ENCODE data around the gene RBL2.

Gene RBL2

DNA sequence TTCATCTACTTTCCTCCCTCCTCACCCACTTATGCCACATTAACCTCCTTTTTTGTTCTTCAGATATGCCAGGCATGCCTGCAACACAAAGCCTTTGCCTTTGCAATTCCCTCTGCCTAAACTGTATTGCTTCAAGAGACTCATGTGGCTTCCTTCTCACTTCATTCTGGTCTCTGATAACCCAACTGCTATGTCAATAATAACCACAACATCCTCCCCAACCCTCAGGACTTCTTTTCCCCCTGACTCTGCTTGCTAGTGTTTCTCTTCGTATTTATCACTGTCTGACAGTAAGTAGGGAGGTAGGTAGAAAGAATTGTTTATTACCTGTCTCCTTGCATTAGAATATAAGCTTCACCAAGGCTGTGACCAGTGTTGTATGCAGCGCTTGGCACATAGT lies 22.4 kb downstream of the RBL2 start:
- no peaks in the 10 kb centered on the region for H3K9me3 ChIP-seq (replicated peaks; ENCODE audit: low read length)
- H3K36me3 ChIP-seq (ENCODE audit: insufficient read depth, low read length), result peaks cover 49% of the 10 kb centered on the region
- no peak overlapping the region for H3K4me2 ChIP-seq (ENCODE audit: low read length)
- no peaks in the 10 kb centered on the region for H3K4me1 ChIP-seq (ENCODE audit: control insufficient read depth, insufficient read depth, low read length)
- no peak overlapping the region for H3K4me3 ChIP-seq (ENCODE audit: low read length)
- H3K9ac ChIP-seq (ENCODE audit: low read depth, low read length), result no peak overlapping the region
- H3K27me3 ChIP-seq (ENCODE audit: control insufficient read depth, insufficient read depth, low read length), result no peaks in the 10 kb centered on the region

DNA sequence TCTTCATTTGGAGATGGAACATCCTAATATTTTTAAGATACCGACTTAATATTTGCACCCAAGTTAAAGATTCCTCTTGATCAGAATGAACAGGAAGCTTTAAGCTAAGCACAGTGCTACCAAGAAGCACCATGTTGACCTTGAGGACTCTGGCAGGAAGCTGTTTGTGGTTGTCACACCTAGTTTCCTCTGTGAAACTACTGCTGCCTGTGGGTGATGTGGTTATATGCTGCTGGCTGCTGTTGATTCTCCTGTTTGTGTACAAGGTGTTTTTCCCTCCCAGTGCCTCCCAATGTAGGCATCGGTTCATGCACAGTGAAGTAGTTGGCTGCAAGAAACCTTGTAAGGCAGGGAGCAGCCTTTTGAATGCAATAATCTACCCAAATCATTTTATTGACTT lies 23.4 kb downstream of the RBL2 start:
- Histone ChIP-seq H3K4me2 (ENCODE audit: low read length) (no peak overlapping the region), H3K27me3 (ENCODE audit: control insufficient read depth, insufficient read depth, low read length) (no peaks in the 10 kb centered on the region), H3K4me1 (ENCODE audit: control insufficient read depth, insufficient read depth, low read length) (no peaks in the 10 kb centered on the region), H3K9me3 (replicated peaks; ENCODE audit: low read length) (no peaks in the 10 kb centered on the region), H3K36me3 (ENCODE audit: insufficient read depth, low read length) (peaks cover 49% of the 10 kb centered on the region), H3K4me3 (ENCODE audit: low read length) (no peak overlapping the region), H3K9ac (ENCODE audit: low read depth, low read length) (no peak overlapping the region)

DNA sequence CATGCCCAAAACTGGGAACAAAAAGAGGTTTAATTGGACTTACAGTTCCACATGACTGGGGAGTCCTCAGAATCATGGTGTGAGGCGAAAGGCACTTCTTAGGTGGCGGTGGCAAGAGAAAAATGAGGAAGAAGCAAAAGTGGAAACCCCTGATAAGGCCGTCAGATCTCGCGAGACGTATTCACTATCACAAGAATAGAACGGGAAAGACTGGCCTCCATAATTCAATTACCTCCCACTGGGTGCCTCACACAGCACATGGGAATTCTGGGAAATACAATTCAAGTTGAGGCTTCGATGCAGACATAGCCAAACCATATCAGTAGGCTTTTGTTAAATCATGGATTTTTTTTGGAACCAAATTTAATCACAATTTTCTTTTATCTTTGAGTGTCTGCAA lies 24.4 kb downstream of the RBL2 start:
- H3K4me3 ChIP-seq (ENCODE audit: low read length), result no peak overlapping the region
- no peak overlapping the region for H3K4me2 ChIP-seq (ENCODE audit: low read length)
- H3K36me3 ChIP-seq (ENCODE audit: insufficient read depth, low read length), result peaks cover 45% of the 10 kb centered on the region

DNA sequence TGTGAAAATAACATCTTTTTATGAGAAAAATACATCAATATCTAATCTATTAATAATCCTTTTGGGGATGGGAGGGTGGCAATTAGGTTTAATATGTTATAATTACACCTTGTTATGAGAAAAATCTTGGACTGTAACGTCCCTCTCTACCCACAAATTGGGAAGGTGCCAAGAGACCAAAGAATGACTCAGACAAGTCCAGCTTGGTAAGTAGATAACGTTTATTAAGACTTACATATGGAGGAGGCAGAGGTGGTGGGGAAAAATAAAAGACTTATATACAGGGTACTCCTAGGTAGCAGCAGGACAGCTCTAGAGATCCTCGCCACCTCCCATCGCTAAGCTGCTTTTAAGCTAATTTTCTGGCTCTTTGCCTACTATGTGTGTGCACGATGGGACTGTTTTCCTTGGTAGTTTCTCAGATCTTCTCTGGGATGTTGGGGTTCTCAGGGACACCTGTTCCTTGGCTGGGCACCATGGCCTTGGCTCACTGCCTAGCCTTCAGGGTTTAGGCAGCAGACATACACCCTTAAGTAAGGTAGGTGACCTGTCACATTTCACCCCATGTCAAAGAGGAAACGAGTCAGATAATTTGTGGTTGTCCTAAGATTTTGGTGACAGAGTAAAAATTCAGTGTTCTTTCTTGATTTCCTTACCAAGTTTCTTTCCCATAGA lies 31.5 kb downstream of the RBL2 start:
- H3K4me2 ChIP-seq (ENCODE audit: low read length), result no peak overlapping the region
- H3K4me3 ChIP-seq (ENCODE audit: low read length), result no peak overlapping the region
- H3K4me1 ChIP-seq (ENCODE audit: control insufficient read depth, insufficient read depth, low read length), result no peaks in the 10 kb centered on the region
- H3K27me3 ChIP-seq (ENCODE audit: control insufficient read depth, insufficient read depth, low read length), result no peaks in the 10 kb centered on the region
- H3K36me3 ChIP-seq (ENCODE audit: insufficient read depth, low read length), result peaks cover 32% of the 10 kb centered on the region
- H3K9me3 ChIP-seq (replicated peaks; ENCODE audit: low read length), result no peaks in the 10 kb centered on the region
- H3K9ac ChIP-seq (ENCODE audit: low read depth, low read length), result no peak overlapping the region

More for the DNA sequence above, 24.4 kb downstream of the RBL2 start:
- H3K9ac ChIP-seq (ENCODE audit: low read depth, low read length), result no peak overlapping the region
- H3K9me3 ChIP-seq (replicated peaks; ENCODE audit: low read length), result no peaks in the 10 kb centered on the region
- no peaks in the 10 kb centered on the region for H3K4me1 ChIP-seq (ENCODE audit: control insufficient read depth, insufficient read depth, low read length)
- H3K27me3 ChIP-seq (ENCODE audit: control insufficient read depth, insufficient read depth, low read length), result no peaks in the 10 kb centered on the region

DNA sequence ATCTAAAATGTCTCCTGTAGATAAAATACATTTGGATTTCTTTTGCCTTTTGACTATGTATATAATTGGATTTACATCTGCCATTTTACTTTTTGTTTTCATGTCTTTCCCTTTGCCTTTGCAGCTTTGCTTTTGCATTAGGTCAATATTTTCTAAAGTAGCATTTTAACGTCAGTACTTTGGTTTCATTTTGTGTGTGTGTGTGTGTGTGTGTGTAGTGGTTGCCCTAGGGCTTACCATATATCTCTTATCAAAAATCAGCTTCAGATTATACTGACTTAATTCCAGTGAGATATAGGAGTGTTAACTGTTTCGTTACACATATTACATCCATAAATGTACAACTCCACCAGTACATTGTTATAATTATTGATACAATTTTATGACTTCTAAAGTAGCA lies 42.6 kb downstream of the RBL2 start:
- Histone ChIP-seq H3K36me3 (ENCODE audit: insufficient read depth, low read length) (peaks cover 28% of the 10 kb centered on the region), H3K4me2 (ENCODE audit: low read length) (no peak overlapping the region), H3K27me3 (ENCODE audit: control insufficient read depth, insufficient read depth, low read length) (no peaks in the 10 kb centered on the region), H3K4me1 (ENCODE audit: control insufficient read depth, insufficient read depth, low read length) (no peaks in the 10 kb centered on the region), H3K9ac (ENCODE audit: low read depth, low read length) (no peak overlapping the region), H3K4me3 (ENCODE audit: low read length) (no peak overlapping the region), H3K9me3 (replicated peaks; ENCODE audit: low read length) (no peaks in the 10 kb centered on the region)

DNA sequence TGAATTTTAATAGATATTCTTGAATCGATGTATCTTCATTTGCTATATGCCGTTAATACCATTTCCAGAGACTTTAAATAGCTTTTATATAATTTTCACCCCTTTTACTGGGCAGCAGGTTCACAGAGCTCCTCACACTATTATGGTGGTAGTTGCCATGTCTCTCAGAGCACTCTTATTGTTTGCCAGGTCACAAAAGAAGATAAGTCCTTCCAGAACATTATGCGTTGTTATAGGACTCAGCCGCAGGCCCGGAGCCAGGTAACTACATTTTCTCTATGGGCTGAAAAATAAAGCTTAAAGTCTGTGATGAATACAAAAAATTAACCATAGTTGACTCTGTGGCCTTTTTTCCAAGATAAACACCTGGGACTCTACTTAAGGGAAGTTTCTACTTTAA lies 44.7 kb downstream of the RBL2 start:
- H3K4me2 ChIP-seq (ENCODE audit: low read length), result no peak overlapping the region
- H3K36me3 ChIP-seq (ENCODE audit: insufficient read depth, low read length), result peaks cover 34% of the 10 kb centered on the region
- H3K27me3 ChIP-seq (ENCODE audit: control insufficient read depth, insufficient read depth, low read length), result no peaks in the 10 kb centered on the region
- H3K4me3 ChIP-seq (ENCODE audit: low read length), result no peak overlapping the region
- H3K9ac ChIP-seq (ENCODE audit: low read depth, low read length), result no peak overlapping the region
- no peaks in the 10 kb centered on the region for H3K9me3 ChIP-seq (replicated peaks; ENCODE audit: low read length)
- H3K4me1 ChIP-seq (ENCODE audit: control insufficient read depth, insufficient read depth, low read length), result no peaks in the 10 kb centered on the region

DNA sequence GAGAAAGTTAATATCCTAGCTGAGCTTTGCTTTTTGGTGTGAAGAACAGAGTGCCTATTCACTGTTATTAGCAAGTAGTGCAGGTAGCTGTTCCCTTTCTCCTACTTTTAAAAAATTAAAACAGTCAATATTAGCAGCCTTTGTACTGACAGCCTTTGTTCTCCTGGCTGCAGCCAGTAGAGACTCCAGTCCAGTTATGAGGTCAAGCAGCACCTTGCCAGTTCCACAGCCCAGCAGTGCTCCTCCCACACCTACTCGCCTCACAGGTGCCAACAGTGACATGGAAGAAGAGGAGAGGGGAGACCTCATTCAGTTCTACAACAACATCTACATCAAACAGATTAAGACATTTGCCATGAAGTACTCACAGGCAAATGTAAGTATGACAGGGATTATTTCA lies 46.1 kb downstream of the RBL2 start:
- Histone ChIP-seq H3K9me3 (replicated peaks; ENCODE audit: low read length) (no peaks in the 10 kb centered on the region), H3K9ac (ENCODE audit: low read depth, low read length) (no peak overlapping the region), H3K4me3 (ENCODE audit: low read length) (no peak overlapping the region), H3K27me3 (ENCODE audit: control insufficient read depth, insufficient read depth, low read length) (no peaks in the 10 kb centered on the region), H3K36me3 (ENCODE audit: insufficient read depth, low read length) (peaks cover 40% of the 10 kb centered on the region), H3K4me2 (ENCODE audit: low read length) (no peak overlapping the region), H3K4me1 (ENCODE audit: control insufficient read depth, insufficient read depth, low read length) (no peaks in the 10 kb centered on the region)

DNA sequence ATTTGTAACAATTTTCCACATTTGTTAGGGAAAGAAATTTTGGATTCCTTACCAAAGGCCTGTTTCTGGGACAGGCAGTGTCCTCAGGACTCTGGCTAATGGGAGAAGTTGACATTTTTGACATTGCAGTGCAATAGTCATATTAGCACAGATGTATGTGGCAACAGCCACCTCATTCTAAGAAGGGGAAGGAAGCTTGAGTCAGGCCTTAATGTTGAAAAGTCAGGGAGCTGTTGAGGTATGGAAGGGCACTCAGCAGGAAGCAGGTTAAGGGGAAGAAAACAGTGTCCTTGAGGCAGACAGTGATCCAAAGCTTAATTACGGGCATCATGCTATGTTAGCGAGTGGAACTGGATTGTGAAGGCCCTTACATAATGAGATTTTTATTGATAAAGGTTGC lies 47.9 kb downstream of the RBL2 start:
- Histone ChIP-seq H3K9me3 (replicated peaks; ENCODE audit: low read length) (no peaks in the 10 kb centered on the region), H3K36me3 (ENCODE audit: insufficient read depth, low read length) (peaks cover 45% of the 10 kb centered on the region), H3K4me3 (ENCODE audit: low read length) (no peak overlapping the region), H3K9ac (ENCODE audit: low read depth, low read length) (no peak overlapping the region), H3K4me1 (ENCODE audit: control insufficient read depth, insufficient read depth, low read length) (no peaks in the 10 kb centered on the region), H3K4me2 (ENCODE audit: low read length) (no peak overlapping the region), H3K27me3 (ENCODE audit: control insufficient read depth, insufficient read depth, low read length) (no peaks in the 10 kb centered on the region)

DNA sequence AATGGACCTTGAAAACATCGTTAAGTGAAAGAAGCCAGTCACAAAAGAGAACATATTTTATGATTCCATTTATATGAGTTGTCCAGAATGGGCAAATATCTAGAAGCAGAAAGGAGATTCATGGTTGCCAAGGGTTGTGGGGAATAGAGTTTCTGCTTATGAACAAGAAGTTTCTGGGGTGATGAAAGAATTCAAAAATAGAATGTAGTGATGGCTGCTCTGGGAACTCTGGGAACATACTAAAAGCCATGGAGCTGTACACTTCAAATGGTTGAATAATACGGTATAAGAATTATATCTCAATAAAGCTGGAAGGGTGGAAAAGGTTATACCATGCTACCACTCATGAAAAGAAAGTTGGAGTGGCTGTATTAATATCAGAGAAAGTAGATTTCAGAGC lies 50.3 kb downstream of the RBL2 start:
- Histone ChIP-seq H3K4me1 (ENCODE audit: control insufficient read depth, insufficient read depth, low read length) (no peaks in the 10 kb centered on the region), H3K27me3 (ENCODE audit: control insufficient read depth, insufficient read depth, low read length) (no peaks in the 10 kb centered on the region), H3K36me3 (ENCODE audit: insufficient read depth, low read length) (peaks cover 45% of the 10 kb centered on the region), H3K4me2 (ENCODE audit: low read length) (no peak overlapping the region), H3K9ac (ENCODE audit: low read depth, low read length) (no peak overlapping the region), H3K4me3 (ENCODE audit: low read length) (no peak overlapping the region), H3K9me3 (replicated peaks; ENCODE audit: low read length) (no peaks in the 10 kb centered on the region)

DNA sequence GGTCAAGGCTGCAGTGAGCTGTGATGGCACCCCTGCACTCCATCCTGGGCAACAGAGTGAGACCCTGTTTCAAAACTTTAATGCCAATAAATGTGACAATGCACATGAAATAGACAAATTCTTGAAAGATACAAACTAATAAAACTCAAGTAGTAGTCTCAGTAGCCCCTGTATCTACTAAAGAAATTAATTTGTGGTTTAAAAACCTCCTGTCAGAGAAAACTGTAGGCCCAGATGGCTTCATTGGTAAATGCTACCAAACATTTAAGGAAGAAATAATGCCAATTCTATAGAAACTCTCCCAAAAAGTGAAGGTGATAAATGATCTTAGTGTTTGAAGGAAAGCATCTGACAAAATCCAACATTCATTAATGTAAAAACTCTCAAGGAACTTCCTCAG lies 52.0 kb downstream of the RBL2 start:
- Histone ChIP-seq H3K4me1 (ENCODE audit: control insufficient read depth, insufficient read depth, low read length) (no peaks in the 10 kb centered on the region), H3K4me2 (ENCODE audit: low read length) (no peak overlapping the region), H3K27me3 (ENCODE audit: control insufficient read depth, insufficient read depth, low read length) (no peaks in the 10 kb centered on the region), H3K9ac (ENCODE audit: low read depth, low read length) (no peak overlapping the region), H3K36me3 (ENCODE audit: insufficient read depth, low read length) (peaks cover 42% of the 10 kb centered on the region), H3K4me3 (ENCODE audit: low read length) (no peak overlapping the region), H3K9me3 (replicated peaks; ENCODE audit: low read length) (no peaks in the 10 kb centered on the region)

DNA sequence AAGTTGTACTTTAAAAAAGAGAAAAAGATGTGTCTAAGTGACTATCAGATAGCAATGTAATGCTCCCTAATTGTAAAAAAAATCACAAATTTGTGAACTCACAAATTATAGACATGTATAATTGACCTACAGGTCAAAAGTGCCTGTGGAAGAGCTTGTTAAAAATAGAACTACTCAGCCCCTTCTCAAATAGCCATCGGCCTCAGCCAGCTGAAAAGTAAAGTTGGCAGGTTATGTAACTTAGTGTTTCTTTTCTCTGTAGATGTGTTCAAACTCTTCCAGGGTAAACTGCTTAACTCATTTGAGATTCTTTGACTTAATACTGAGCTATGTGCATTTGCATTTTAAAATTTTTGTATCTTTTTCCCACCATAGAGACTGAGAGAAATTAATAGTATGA lies 55.5 kb downstream of the RBL2 start:
- Histone ChIP-seq H3K9ac (ENCODE audit: low read depth, low read length) (no peak overlapping the region), H3K4me3 (ENCODE audit: low read length) (no peak overlapping the region), H3K27me3 (ENCODE audit: control insufficient read depth, insufficient read depth, low read length) (no peaks in the 10 kb centered on the region), H3K36me3 (ENCODE audit: insufficient read depth, low read length) (peaks cover 36% of the 10 kb centered on the region), H3K4me1 (ENCODE audit: control insufficient read depth, insufficient read depth, low read length) (no peaks in the 10 kb centered on the region), H3K9me3 (replicated peaks; ENCODE audit: low read length) (no peaks in the 10 kb centered on the region), H3K4me2 (ENCODE audit: low read length) (no peak overlapping the region)

DNA sequence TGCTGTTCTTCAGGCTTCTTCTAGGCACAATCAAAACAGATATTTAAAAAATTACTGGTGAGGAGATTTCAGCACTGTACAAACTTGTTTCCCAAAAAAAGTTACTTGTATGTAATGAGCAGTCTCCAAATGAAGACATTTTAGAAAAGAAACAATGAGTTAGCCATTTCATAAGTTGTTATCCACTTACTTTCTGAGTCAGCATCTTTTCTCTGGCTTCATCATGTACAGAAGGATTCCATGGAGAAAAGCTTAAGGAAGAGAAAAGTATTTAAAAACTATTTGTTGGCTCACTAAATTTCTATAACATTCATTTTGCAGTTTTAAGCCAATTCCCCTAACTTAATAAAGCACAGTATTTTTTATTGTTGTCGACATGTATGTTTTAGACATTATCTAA lies 58.2 kb downstream of the RBL2 start:
- Histone ChIP-seq H3K36me3 (ENCODE audit: insufficient read depth, low read length) (peaks cover 50% of the 10 kb centered on the region), H3K9me3 (replicated peaks; ENCODE audit: low read length) (no peaks in the 10 kb centered on the region), H3K4me1 (ENCODE audit: control insufficient read depth, insufficient read depth, low read length) (no peaks in the 10 kb centered on the region), H3K27me3 (ENCODE audit: control insufficient read depth, insufficient read depth, low read length) (no peaks in the 10 kb centered on the region), H3K4me2 (ENCODE audit: low read length) (no peak overlapping the region), H3K9ac (ENCODE audit: low read depth, low read length) (no peak overlapping the region), H3K4me3 (ENCODE audit: low read length) (no peak overlapping the region)
